T47D (cell line): ENCODE measurements around the gene POLE.

Source experiments
- DNase-seq, 2 experiments: peaks; one replicate each; pipeline versions ENCODE4 v3.0.0 to v3.0.0-alpha.2; 2011 to 2012; ENCODE audit warnings: low read depth in 1 of 2, low spot score in 1 of 2
- JUND ChIP-seq: IDR thresholded peaks from 2 replicates; pipeline ENCODE4 v1.6.1; 2012; ENCODE audit warnings: low read depth
- in situ Hi-C: cut with HindIII; loops from 2 replicates; pipeline ENCODE4 v1.10.0; 2016; ENCODE audit warnings: low sequenced_read_pairs, low pct_unique_long_range_greater_than_20kb

Gene POLE

GRCh38 chr12:132593071-132593470 lies 94.1 kb downstream of the POLE start:
- no peak for TF ChIP-seq JUND
- DNase-seq: no peak
- in situ Hi-C loops: no loop called here

DNA sequence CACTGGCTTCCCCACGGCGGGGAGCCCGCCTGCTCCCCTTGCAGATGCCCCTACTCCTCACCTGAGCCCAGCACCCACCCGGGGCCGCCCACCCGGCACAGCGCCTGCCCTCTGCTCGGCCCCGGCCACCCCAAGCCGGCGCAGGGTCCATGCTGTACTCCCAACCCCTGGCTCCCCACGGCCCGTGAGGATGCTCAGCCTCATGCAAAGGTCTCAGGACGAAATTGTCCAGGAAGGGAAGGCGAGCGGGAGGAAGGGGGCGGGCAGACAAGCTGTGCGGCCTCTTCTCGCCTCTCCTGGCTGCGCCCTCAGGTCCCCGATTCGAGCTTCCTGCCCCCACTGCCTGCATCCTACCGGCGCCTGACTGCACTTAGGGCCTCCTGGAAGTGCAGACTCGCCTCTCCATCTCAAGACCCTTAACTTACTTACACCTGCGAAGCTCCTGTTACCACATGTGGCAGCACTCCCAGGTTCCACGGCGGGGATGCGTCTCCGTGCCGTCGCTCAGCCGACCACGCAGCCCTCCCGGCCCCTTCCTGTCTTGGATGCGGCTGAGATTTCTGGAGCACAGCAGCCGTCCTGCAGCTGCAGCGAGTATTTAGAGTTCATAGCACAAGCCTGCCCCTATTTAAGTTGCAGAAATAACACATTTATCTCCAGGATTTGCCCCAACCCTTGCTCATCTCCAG lies 94.7 kb downstream of the POLE start:
- TF ChIP-seq JUND: no peak
- DNase-seq: no peak
- in situ Hi-C loops: no loop called here

DNA sequence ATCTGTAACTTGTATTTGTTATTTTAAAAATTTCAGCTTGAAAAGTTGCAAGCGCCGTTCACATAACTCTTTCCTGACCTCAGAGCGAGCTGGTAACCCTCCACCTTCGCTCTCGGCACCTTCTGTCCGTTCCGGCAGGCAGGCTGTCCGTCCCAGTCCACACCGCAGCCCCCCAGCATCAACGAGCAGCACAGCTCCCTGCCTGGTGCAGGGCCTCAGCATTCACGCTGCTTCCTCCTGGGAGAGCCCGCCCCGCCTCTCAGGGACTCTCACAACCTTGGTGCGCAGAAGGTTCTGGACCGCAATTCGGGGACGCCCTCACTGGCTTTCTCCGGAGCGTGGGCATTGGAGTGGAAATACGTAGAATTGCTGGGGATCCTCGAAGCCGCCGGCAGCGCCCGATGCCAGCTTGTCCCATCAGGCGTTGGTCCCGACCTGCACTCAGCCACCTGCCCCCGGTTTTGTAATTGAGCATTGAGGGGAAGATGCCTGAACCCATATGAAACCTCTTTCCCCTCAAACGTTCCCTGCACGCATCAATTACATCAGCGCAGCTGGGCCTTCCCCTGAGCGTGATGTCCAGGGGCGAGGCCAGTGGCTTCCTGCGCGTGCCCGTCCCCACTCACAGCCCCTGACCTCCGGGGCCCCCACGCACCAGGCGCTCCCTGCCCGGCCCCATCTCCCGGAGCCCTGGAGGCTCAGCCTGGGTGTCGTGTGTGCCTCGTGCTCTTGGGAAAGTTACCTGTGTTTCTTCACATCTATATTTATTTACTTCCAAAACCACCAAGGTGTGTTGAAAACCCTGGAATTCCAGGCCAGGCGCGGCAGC lies 95.8 kb downstream of the POLE start:
- TF ChIP-seq JUND: no peak
- no peak for DNase-seq
- in situ Hi-C loops: no loop called here

- in situ Hi-C loops: no loop called here
- DNase-seq: no peak
- no peak for TF ChIP-seq JUND
These were observed 98.1 kb downstream of the POLE start for GRCh38 chr12:132588821-132589669.

DNA sequence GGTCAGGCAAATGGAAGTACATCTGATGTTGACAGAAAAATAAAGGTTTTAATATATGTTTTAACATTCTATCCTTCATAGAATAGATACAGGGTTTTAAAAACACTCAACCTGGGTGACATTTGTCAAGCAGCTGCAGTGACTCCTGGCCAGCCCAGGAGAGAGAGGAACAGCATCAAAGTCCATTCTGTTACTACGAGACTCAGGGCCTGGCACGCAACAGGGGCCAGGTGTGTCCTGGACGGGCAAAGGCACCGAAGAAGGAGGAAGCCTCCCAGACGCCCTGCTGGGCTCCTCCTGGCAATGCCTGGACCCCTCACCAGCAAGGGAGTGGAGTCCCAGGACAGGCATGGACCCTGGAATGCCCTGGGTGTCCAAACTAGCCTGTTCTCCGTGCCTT lies 98.8 kb downstream of the POLE start:
- in situ Hi-C loops: no loop called here
- no peak for TF ChIP-seq JUND

DNA sequence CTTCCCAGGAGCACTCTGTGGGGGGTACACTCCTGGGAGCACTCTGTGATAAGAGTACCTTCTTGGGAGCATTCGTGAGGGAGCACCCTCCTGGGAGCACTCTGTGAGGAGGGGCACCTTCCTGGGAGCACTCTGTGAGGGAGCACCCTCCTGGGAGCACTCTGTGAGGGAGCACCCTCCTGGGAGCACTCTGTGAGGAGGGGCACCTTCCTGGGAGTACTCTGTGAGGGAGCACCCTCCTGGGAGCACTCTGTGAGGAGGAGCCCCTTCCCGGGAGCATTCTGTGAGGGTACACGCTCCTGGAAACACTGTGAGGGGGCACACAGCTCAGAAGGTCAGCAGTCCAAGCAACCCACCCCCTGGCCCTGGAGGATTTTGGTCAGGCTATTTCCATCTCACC lies 99.4 kb downstream of the POLE start:
- in situ Hi-C loops: no loop called here
- DNase-seq: no peak
- no peak for TF ChIP-seq JUND

More for the DNA sequence above, 98.8 kb downstream of the POLE start:
- no peak for DNase-seq

GRCh38 chr12:132586929-132587328 lies 100.2 kb downstream of the POLE start:
- in situ Hi-C loops: no loop called here
- TF ChIP-seq JUND: no peak
- no peak for DNase-seq

DNA sequence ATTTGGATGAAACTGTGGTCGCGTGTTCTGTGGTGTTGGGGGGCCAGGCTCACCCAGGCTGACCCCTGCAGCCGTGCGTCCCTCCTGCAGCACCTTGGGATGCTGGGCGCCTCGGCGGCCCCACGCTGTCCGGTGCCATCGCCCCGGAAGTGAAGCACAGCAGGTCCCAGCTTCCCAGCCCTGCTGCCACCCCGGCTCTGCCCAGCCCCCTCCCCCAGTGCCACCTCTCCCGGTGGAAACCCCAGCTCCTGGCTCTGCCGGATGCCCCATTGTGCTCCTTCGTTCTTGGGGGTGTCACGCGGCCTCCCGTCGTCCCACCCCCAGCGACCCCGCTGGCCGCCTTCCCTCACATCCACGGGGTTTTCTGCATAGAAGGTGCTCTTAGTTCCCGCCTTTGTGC lies 102.0 kb downstream of the POLE start:
- in situ Hi-C loops: no loop called here
- no peak for TF ChIP-seq JUND

DNA sequence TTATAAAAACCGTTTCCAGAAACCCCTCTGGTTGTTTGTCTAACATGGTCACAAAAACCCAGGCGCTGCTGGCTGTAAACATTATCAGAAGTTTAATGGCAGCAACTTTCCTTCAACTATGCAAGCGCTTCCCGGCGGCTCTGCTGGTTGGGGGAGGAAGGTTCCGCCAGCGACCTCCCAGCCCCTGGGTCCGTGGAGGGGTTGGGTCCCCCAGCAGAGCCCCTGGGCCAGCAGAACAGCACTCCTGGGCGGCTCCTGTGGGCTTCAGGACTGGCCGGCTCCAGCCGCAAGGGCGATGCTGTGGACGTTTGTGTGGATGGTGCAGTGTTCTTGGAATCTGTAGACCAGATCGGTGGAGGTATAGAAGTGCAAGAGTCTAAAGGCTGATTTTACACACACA lies 102.7 kb downstream of the POLE start:
- in situ Hi-C loops: no loop called here
- DNase-seq: no peak

More for the DNA sequence above, 102.0 kb downstream of the POLE start:
- DNase-seq: no peak

GRCh38 chr12:132583736-132584135 lies 103.4 kb downstream of the POLE start:
- in situ Hi-C loops: no loop called here
- no peak for DNase-seq
- no peak for TF ChIP-seq JUND

More for the DNA sequence above, 102.7 kb downstream of the POLE start:
- TF ChIP-seq JUND: no peak

DNA sequence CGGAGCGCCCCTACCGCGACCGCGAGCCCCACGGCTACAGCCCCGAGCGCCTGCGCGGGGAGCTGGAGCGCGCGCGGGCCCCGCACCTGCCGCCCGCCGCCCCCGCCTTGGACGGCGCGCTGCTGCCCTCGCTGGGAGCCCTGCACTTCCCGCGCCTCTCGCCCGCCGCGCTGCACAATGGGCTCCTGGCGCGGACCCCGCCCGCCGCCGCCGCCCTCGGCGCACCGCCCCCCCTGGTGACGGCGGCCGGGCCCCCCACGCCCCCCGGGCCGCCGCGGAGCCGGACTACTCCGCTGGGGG lies 103.8 kb downstream of the POLE start:
- no peak for DNase-seq
- no peak for TF ChIP-seq JUND
- in situ Hi-C loops: no loop called here

DNA sequence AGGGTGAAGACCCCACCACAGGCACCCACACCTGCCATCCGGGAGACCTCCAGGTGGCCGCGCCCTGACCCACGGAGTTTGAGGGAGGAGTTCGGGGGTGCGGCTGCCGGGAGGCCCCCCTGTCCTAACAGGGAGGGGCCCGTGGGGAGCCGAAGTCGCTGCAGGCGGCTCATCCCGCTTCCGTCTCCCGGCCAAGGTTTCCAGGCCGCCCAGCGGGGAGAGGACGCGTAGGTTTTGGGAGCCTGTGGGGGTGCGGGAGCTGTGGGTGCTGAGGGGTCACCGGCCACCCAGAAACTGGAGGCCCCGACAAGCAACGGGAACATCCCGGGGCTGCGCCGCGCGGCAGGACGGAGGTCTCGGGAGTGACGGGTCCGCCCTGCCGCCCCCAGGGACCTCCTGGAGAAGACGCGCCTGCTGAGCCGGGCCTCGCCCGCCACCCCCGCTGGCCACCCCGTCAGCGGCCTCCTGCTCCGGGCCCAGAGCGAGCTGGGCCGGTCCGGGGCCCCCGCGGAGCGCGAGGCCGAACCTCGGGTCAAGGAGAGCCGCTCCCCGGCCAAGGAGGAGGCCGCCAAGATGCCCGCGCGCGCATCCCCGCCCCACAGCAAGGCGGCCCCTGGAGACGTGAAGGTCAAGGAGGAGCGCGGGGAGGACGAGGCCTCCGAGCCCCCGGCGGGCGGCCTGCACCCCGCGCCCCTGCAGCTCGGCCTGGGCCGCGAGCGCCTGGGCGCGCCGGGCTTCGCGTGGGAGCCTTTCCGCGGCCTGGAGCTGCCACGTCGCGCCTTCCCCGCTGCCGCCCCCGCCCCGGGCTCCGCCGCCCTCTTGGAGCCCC lies 104.3 kb downstream of the POLE start:
- DNase-seq: no peak
- no peak for TF ChIP-seq JUND
- in situ Hi-C loops: no loop called here

GRCh38 chr12:132582058-132582420 lies 105.1 kb downstream of the POLE start:
- no peak for TF ChIP-seq JUND
- in situ Hi-C loops: no loop called here
- no peak for DNase-seq
